HepG2 (cell line): ENCODE results near the gene DNAJC7. TPM values are rescaled to one million over a fixed set of nuclear protein-coding genes. Genes with fewer than 3 reads are reported as not detected.

Source experiments
- FIP1L1 ChIP-seq: fragments of 200-400 bp; formaldehyde crosslinking; IDR thresholded peaks from 2 replicates; pipeline ENCODE4 v1.6.1; 2018; ENCODE audit warnings: low read depth, mild to moderate bottlenecking, low read length, moderate library complexity, borderline replicate concordance; ENCODE audit not compliant: insufficient read depth
- KDM1A ChIP-seq: IDR thresholded peaks from 2 replicates; pipeline ENCODE4 v1.6.1; 2016; ENCODE audit warnings: missing compliant biosample characterization
- MLLT10 ChIP-seq: sonication (generic); formaldehyde crosslinking; IDR thresholded peaks from 2 replicates; pipeline ENCODE4 v1.4.0; 2020; ENCODE audit warnings: missing genetic modification reagents
- NFKB2 ChIP-seq: sonication (generic); formaldehyde crosslinking; IDR thresholded peaks from 2 replicates; pipeline ENCODE4 v1.4.0; 2020; ENCODE audit warnings: missing genetic modification reagents, borderline replicate concordance
- PHB2 ChIP-seq: fragments of 450-650 bp; IDR thresholded peaks from 2 replicates; pipeline ENCODE4 v1.6.1; 2018; ENCODE audit not compliant: partially characterized antibody
- TCF7 ChIP-seq: sonication (generic); IDR thresholded peaks from 2 replicates; pipeline ENCODE4 v1.6.1; 2016; ENCODE audit warnings: antibody characterized with exemption, low read depth
- ZMAT3 ChIP-seq: sonication (generic); formaldehyde crosslinking; conservative IDR thresholded peaks from 2 replicates; pipeline ENCODE4 v1.7.0; 2021; ENCODE audit warnings: missing genetic modification reagents
- ZNF253 ChIP-seq: sonication (generic); formaldehyde crosslinking; IDR thresholded peaks from 2 replicates; pipeline ENCODE4 v1.8.0; 2022; ENCODE audit warnings: mild to moderate bottlenecking, missing genetic modification reagents, borderline replicate concordance
- ZNF343 ChIP-seq: sonication (generic); formaldehyde crosslinking; IDR thresholded peaks from 2 replicates; pipeline ENCODE4 v1.4.0; 2020; ENCODE audit warnings: mild to moderate bottlenecking, missing genetic modification reagents
- ZNF543 ChIP-seq: sonication (generic); formaldehyde crosslinking; IDR thresholded peaks from 2 replicates; pipeline ENCODE4 v1.4.0; 2020; ENCODE audit warnings: mild to moderate bottlenecking, missing genetic modification reagents
- ZSCAN30 ChIP-seq: sonication (generic); formaldehyde crosslinking; IDR thresholded peaks from 2 replicates; pipeline ENCODE4 v1.5.0; 2020; ENCODE audit warnings: mild to moderate bottlenecking, missing genetic modification reagents
- polyA plus RNA-seq, 8 experiments: library from polyadenylated mRNA; depleted of rRNA in 3 of 8; stranded (reverse) in 7 of 8; unstranded in 1 of 8; fragments of >200 nt; fragmentation: Illumina TruSeq in 4 of 8; extraction: Trizol in 4 of 8; gene quantifications; 2 replicates each; pipeline versions ENCODE4 v1.2.1 to v1.2.3, GENCODE V29; 2011 to 2016; ENCODE audit warnings: low read depth in 4 of 8, missing spikeins in 1 of 8, mixed read lengths in 1 of 8; ENCODE audit not compliant: insufficient read depth in 1 of 8
- total RNA-seq, 5 experiments: library from RNA; depleted of rRNA; stranded (reverse); fragments of >200 nt; fragmentation: Illumina TruSeq; extraction: Trizol; gene quantifications; 2 replicates each; pipeline ENCODE4 v1.2.3, GENCODE V29; 2016; ENCODE audit warnings: low read depth in 1 of 5
- TF ChIP-seq, protein P1 (sequence below): sonication (generic); formaldehyde crosslinking; IDR thresholded peaks from 2 replicates; pipeline ENCODE4 v1.8.0; 2022; ENCODE audit warnings: mild to moderate bottlenecking, missing genetic modification reagents
- TF ChIP-seq, protein P2 (sequence below): sonication (generic); formaldehyde crosslinking; IDR thresholded peaks from 2 replicates; pipeline ENCODE4 v1.4.0; 2020; ENCODE audit warnings: low read depth, missing genetic modification reagents
- TF ChIP-seq, protein P3 (sequence below): sonication (generic); formaldehyde crosslinking; IDR thresholded peaks from 2 replicates; pipeline ENCODE4 v1.5.1; 2020; ENCODE audit warnings: missing genetic modification reagents, mild to moderate bottlenecking, borderline replicate concordance
- TF ChIP-seq, protein P4 (sequence below): sonication (generic); formaldehyde crosslinking; IDR thresholded peaks from 2 replicates; pipeline ENCODE4 v1.4.0; 2020; ENCODE audit warnings: mild to moderate bottlenecking, missing genetic modification reagents, borderline replicate concordance
- TF ChIP-seq, protein P5 (sequence below): IDR thresholded peaks from 2 replicates; pipeline ENCODE4 v1.6.1; 2016; ENCODE audit warnings: missing compliant biosample characterization, missing genetic modification reagents, borderline replicate concordance

Gene DNAJC7
- total and polyA plus RNA-seq, 2 of the 13 experiments (the other 11 are each of a cell fraction or from before 2014, with no cell fraction given): 47.7 to 132 TPM

DNA sequence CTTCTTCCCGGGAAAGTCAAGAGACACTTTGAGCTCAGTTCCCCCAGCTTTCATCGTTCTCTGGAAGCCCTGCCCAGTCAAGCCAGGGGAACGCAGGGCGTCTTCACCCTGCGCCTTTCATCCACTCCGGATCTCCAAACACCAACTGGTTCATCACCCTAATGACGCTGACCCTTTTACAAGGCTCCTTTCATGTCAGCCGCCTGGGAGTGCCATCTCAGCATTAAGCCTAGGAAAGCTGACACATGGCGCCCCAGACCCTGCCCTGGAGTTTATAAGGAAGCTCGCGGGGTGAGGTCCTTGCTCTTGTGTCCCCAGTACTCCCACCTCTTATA is 594 bp upstream of the DNAJC7 start (continued):
- TF ChIP-seq MLLT10 (CRISPR knock-in tag) (no peak), PHB2 (no peak), KDM1A (CRISPR knock-in tag) (no peak), ZNF543 (CRISPR knock-in tag) (no peak), ZMAT3 (no peak), NFKB2 (CRISPR knock-in tag) (no peak), ZNF343 (CRISPR knock-in tag) (no peak), TCF7 (peak; percentile 54; the same call in 1 of the 2 replicates), ZSCAN30 (CRISPR knock-in tag) (no peak), ZNF253 (CRISPR knock-in tag) (0 out of 2 replicates have a peak, but pooled peaks have one; percentile 15), FIP1L1 (no peak)
- TF ChIP-seq, protein P1, sequence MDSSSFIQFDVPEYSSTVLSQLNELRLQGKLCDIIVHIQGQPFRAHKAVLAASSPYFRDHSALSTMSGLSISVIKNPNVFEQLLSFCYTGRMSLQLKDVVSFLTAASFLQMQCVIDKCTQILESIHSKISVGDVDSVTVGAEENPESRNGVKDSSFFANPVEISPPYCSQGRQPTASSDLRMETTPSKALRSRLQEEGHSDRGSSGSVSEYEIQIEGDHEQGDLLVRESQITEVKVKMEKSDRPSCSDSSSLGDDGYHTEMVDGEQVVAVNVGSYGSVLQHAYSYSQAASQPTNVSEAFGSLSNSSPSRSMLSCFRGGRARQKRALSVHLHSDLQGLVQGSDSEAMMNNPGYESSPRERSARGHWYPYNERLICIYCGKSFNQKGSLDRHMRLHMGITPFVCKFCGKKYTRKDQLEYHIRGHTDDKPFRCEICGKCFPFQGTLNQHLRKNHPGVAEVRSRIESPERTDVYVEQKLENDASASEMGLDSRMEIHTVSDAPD: no peak
- TF ChIP-seq, protein P2, sequence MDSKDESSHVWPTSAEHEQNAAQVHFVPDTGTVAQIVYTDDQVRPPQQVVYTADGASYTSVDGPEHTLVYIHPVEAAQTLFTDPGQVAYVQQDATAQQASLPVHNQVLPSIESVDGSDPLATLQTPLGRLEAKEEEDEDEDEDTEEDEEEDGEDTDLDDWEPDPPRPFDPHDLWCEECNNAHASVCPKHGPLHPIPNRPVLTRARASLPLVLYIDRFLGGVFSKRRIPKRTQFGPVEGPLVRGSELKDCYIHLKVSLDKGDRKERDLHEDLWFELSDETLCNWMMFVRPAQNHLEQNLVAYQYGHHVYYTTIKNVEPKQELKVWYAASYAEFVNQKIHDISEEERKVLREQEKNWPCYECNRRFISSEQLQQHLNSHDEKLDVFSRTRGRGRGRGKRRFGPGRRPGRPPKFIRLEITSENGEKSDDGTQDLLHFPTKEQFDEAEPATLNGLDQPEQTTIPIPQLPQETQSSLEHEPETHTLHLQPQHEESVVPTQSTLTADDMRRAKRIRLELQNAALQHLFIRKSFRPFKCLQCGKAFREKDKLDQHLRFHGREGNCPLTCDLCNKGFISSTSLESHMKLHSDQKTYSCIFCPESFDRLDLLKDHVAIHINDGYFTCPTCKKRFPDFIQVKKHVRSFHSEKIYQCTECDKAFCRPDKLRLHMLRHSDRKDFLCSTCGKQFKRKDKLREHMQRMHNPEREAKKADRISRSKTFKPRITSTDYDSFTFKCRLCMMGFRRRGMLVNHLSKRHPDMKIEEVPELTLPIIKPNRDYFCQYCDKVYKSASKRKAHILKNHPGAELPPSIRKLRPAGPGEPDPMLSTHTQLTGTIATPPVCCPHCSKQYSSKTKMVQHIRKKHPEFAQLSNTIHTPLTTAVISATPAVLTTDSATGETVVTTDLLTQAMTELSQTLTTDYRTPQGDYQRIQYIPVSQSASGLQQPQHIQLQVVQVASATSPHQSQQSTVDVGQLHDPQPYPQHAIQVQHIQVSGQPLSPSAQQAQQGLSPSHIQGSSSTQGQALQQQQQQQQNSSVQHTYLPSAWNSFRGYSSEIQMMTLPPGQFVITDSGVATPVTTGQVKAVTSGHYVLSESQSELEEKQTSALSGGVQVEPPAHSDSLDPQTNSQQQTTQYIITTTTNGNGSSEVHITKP (CRISPR knock-in tag): no peak
- TF ChIP-seq, protein P3, sequence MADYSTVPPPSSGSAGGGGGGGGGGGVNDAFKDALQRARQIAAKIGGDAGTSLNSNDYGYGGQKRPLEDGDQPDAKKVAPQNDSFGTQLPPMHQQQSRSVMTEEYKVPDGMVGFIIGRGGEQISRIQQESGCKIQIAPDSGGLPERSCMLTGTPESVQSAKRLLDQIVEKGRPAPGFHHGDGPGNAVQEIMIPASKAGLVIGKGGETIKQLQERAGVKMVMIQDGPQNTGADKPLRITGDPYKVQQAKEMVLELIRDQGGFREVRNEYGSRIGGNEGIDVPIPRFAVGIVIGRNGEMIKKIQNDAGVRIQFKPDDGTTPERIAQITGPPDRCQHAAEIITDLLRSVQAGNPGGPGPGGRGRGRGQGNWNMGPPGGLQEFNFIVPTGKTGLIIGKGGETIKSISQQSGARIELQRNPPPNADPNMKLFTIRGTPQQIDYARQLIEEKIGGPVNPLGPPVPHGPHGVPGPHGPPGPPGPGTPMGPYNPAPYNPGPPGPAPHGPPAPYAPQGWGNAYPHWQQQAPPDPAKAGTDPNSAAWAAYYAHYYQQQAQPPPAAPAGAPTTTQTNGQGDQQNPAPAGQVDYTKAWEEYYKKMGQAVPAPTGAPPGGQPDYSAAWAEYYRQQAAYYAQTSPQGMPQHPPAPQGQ (CRISPR knock-in tag): no peak
- TF ChIP-seq, protein P4, sequence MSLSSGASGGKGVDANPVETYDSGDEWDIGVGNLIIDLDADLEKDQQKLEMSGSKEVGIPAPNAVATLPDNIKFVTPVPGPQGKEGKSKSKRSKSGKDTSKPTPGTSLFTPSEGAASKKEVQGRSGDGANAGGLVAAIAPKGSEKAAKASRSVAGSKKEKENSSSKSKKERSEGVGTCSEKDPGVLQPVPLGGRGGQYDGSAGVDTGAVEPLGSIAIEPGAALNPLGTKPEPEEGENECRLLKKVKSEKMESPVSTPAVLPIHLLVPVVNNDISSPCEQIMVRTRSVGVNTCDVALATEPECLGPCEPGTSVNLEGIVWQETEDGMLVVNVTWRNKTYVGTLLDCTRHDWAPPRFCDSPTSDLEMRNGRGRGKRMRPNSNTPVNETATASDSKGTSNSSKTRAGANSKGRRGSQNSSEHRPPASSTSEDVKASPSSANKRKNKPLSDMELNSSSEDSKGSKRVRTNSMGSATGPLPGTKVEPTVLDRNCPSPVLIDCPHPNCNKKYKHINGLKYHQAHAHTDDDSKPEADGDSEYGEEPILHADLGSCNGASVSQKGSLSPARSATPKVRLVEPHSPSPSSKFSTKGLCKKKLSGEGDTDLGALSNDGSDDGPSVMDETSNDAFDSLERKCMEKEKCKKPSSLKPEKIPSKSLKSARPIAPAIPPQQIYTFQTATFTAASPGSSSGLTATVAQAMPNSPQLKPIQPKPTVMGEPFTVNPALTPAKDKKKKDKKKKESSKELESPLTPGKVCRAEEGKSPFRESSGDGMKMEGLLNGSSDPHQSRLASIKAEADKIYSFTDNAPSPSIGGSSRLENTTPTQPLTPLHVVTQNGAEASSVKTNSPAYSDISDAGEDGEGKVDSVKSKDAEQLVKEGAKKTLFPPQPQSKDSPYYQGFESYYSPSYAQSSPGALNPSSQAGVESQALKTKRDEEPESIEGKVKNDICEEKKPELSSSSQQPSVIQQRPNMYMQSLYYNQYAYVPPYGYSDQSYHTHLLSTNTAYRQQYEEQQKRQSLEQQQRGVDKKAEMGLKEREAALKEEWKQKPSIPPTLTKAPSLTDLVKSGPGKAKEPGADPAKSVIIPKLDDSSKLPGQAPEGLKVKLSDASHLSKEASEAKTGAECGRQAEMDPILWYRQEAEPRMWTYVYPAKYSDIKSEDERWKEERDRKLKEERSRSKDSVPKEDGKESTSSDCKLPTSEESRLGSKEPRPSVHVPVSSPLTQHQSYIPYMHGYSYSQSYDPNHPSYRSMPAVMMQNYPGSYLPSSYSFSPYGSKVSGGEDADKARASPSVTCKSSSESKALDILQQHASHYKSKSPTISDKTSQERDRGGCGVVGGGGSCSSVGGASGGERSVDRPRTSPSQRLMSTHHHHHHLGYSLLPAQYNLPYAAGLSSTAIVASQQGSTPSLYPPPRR (CRISPR knock-in tag): no peak
- TF ChIP-seq, protein P5, sequence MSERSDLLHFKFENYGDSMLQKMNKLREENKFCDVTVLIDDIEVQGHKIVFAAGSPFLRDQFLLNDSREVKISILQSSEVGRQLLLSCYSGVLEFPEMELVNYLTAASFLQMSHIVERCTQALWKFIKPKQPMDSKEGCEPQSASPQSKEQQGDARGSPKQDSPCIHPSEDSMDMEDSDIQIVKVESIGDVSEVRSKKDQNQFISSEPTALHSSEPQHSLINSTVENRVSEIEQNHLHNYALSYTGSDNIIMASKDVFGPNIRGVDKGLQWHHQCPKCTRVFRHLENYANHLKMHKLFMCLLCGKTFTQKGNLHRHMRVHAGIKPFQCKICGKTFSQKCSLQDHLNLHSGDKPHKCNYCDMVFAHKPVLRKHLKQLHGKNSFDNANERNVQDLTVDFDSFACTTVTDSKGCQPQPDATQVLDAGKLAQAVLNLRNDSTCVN (CRISPR knock-in tag): no peak
